ENCODE results near the gene ENOSF1.

ENOSF1 gene

DNA sequence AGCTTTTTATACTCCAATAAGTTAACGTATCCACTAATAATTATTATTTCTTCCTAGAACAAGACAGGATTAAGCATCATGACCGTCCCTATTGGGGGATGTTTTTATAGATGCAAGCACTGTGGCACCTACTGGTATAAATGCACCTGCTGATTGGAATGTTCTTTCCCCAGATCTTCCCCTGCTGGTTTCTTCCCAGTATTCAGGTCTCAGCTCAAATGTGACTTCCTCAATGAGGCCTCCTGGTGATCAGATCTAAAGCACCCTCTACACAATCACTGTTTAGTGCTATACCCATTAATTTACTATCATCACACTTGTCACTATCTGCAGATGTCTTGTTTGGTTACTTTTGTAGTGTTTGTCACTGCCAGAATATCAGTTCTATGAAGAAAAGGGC is 58.9 kb downstream of the ENOSF1 start:
- Histone ChIP-seq H3K4me3 (ENCODE audit: low read depth, low read length) (no peak overlapping the region), H3K9me3 (ENCODE audit: control insufficient read depth, low read length) (no peaks in the 10 kb centered on the region), H3K36me3 (ENCODE audit: control insufficient read depth, insufficient read depth, low read length) (no peaks in the 10 kb centered on the region), H3K4me2 (ENCODE audit: low read length) (no peak overlapping the region), H3K27ac (no peak overlapping the region), H3K4me1 (no peaks in the 10 kb centered on the region), H3K9ac (no peak overlapping the region), H3K27me3 (ENCODE audit: control insufficient read depth, insufficient read depth, low read length) (no peaks in the 10 kb centered on the region), H3K79me2 (no peaks in the 10 kb centered on the region), H2AFZ (no peak overlapping the region)
- TF ChIP-seq, protein P1, sequence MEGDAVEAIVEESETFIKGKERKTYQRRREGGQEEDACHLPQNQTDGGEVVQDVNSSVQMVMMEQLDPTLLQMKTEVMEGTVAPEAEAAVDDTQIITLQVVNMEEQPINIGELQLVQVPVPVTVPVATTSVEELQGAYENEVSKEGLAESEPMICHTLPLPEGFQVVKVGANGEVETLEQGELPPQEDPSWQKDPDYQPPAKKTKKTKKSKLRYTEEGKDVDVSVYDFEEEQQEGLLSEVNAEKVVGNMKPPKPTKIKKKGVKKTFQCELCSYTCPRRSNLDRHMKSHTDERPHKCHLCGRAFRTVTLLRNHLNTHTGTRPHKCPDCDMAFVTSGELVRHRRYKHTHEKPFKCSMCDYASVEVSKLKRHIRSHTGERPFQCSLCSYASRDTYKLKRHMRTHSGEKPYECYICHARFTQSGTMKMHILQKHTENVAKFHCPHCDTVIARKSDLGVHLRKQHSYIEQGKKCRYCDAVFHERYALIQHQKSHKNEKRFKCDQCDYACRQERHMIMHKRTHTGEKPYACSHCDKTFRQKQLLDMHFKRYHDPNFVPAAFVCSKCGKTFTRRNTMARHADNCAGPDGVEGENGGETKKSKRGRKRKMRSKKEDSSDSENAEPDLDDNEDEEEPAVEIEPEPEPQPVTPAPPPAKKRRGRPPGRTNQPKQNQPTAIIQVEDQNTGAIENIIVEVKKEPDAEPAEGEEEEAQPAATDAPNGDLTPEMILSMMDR (IDR thresholded peaks at IDR 0.05), result no peak

DNA sequence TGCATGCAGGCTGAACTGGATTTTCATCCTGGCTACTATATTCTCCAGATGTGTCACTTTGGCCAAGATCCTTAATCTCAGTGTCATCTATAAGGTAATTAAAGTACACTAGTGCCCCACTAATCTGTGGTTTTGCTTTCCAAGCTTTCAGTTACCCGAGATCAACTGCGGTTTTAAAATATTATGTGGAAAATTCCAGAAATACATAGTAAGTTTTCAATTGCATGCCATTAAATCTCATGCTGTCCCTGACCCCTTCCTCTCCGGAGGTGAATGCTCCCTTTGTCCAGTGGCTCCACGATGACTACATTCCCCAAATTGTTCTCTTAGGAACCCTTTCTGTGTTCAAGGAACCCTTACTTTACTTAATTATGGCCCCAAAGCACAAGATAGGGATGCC is 60.3 kb downstream of the ENOSF1 start:
- Histone ChIP-seq H3K4me3 (ENCODE audit: low read depth, low read length) (no peak overlapping the region), H3K9ac (no peak overlapping the region), H3K9me3 (ENCODE audit: control insufficient read depth, low read length) (no peaks in the 10 kb centered on the region), H3K27ac (no peak overlapping the region), H3K4me2 (ENCODE audit: low read length) (no peak overlapping the region), H2AFZ (no peak overlapping the region), H3K36me3 (ENCODE audit: control insufficient read depth, insufficient read depth, low read length) (no peaks in the 10 kb centered on the region), H3K79me2 (no peaks in the 10 kb centered on the region), H3K4me1 (no peaks in the 10 kb centered on the region), H3K27me3 (ENCODE audit: control insufficient read depth, insufficient read depth, low read length) (no peaks in the 10 kb centered on the region)
- TF ChIP-seq, protein P1 (IDR thresholded peaks at IDR 0.05), result no peak

DNA sequence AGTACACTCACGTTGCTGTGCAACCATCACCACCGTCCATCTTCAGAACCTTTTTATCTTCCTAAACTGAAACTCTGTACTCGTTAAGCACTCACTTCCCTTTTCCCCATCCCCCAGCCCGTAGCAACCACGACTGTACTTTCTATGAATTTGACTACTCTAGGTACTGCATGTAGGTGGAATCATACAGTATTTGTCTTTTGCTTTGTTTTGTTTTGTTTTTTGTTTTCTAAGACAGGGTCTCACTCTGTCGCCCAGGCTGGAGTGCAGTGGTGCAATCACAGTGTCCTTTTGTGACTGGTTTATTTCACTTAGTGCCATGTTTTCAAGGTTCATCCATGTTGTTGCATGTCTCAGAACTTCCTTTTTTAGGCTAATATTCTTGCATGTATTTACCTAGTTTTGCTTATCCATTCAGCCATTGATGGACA is 62.0 kb downstream of the ENOSF1 start:
- Histone ChIP-seq H3K9ac (no peak overlapping the region), H3K79me2 (no peaks in the 10 kb centered on the region), H3K27me3 (ENCODE audit: control insufficient read depth, insufficient read depth, low read length) (no peaks in the 10 kb centered on the region), H3K9me3 (ENCODE audit: control insufficient read depth, low read length) (no peaks in the 10 kb centered on the region), H3K4me3 (ENCODE audit: low read depth, low read length) (no peak overlapping the region), H3K36me3 (ENCODE audit: control insufficient read depth, insufficient read depth, low read length) (no peaks in the 10 kb centered on the region), H3K4me1 (no peaks in the 10 kb centered on the region), H3K4me2 (ENCODE audit: low read length) (no peak overlapping the region), H2AFZ (no peak overlapping the region), H3K27ac (no peak overlapping the region)
- TF ChIP-seq, protein P1 (IDR thresholded peaks at IDR 0.05), result no peak

DNA sequence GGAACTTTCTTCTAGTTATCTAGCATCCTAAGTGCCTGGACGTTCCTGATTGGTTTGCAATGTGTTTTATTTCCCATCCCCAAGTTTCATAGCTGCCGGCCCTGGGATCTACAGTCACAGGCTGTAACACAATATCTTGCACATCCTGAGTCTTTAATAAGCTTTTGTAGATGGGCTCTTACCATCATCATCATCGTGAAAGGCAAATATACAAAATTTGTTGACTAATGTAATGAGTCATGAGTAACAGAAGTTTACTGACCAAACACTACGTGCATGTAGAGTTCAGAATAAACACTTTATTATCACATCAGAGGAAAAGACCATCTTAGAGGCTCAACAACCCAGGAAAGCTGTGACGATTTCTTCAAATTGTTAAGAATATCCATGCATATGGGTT is 63.1 kb downstream of the ENOSF1 start:
- Histone ChIP-seq H3K4me2 (ENCODE audit: low read length) (no peak overlapping the region), H3K9me3 (ENCODE audit: control insufficient read depth, low read length) (no peaks in the 10 kb centered on the region), H3K27me3 (ENCODE audit: control insufficient read depth, insufficient read depth, low read length) (no peaks in the 10 kb centered on the region), H3K4me1 (no peaks in the 10 kb centered on the region), H3K36me3 (ENCODE audit: control insufficient read depth, insufficient read depth, low read length) (no peaks in the 10 kb centered on the region), H3K27ac (no peak overlapping the region), H2AFZ (no peak overlapping the region), H3K79me2 (no peaks in the 10 kb centered on the region), H3K4me3 (ENCODE audit: low read depth, low read length) (no peak overlapping the region), H3K9ac (no peak overlapping the region)
- TF ChIP-seq, protein P1 (IDR thresholded peaks at IDR 0.05), result no peak

- H3K4me3 ChIP-seq (ENCODE audit: low read depth, low read length), result no peak overlapping the region
- H3K9me3 ChIP-seq (ENCODE audit: control insufficient read depth, low read length), result no peaks in the 10 kb centered on the region
- H3K36me3 ChIP-seq (ENCODE audit: control insufficient read depth, insufficient read depth, low read length), result no peaks in the 10 kb centered on the region
- H3K79me2 ChIP-seq, result no peaks in the 10 kb centered on the region
- H3K27me3 ChIP-seq (ENCODE audit: control insufficient read depth, insufficient read depth, low read length), result no peaks in the 10 kb centered on the region
- no peak overlapping the region for H2AFZ ChIP-seq
- H3K4me1 ChIP-seq, result no peaks in the 10 kb centered on the region
- TF ChIP-seq, protein P1 (IDR thresholded peaks at IDR 0.05), result no peak
- no peak overlapping the region for H3K4me2 ChIP-seq (ENCODE audit: low read length)
- no peak overlapping the region for H3K27ac ChIP-seq
- no peak overlapping the region for H3K9ac ChIP-seq
Measured at GRCh38 chr18:647304-647703, 65.1 kb downstream of the ENOSF1 start.

All from parathyroid adenoma (tissue), 2 donors.